MM.1S (cell line): ENCODE data around the gene SHFL.

Source experiments
- DNase-seq: peaks from one replicate; pipeline ENCODE4 v3.0.0-alpha.2; 2015
- H2AFZ ChIP-seq: fragments of 300-600 bp; sonication (generic); 2 replicates; pipeline ENCODE4 v1.6.0; 2016; ENCODE audit warnings: antibody characterized with exemption, low read length
- H3F3A ChIP-seq: fragments of 300-600 bp; sonication (generic); 2 replicates; pipeline ENCODE4 v1.6.1; 2016; ENCODE audit warnings: mild to moderate bottlenecking, antibody characterized with exemption, low read length, moderate library complexity, mixed read lengths; ENCODE audit not compliant: insufficient read depth
- H3K27ac ChIP-seq: fragments of 300-600 bp; sonication (generic); 2 replicates; pipeline ENCODE4 v1.5.1; 2016; ENCODE audit warnings: mild to moderate bottlenecking, low read length
- H3K27me3 ChIP-seq: fragments of 300-600 bp; sonication (generic); replicated peaks from 2 replicates; pipeline ENCODE4 v1.6.0; 2016; ENCODE audit warnings: low read length; ENCODE audit not compliant: insufficient read depth
- H3K36me3 ChIP-seq: fragments of 300-600 bp; sonication (generic); replicated peaks from 2 replicates; pipeline ENCODE4 v1.6.1; 2016; ENCODE audit warnings: mild to moderate bottlenecking, low read length, mixed read lengths; ENCODE audit not compliant: insufficient read depth
- H3K4me1 ChIP-seq: fragments of 300-600 bp; sonication (generic); 2 replicates; pipeline ENCODE4 v1.6.1; 2016; ENCODE audit warnings: low read length, mixed read lengths
- H3K4me2 ChIP-seq: fragments of 300-600 bp; sonication (generic); 2 replicates; pipeline ENCODE4 v1.6.0; 2016; ENCODE audit warnings: low read depth, low read length
- H3K4me3 ChIP-seq: fragments of 300-600 bp; sonication (generic); 2 replicates; pipeline ENCODE4 v1.5.1; 2016; ENCODE audit warnings: low read length, mixed read lengths
- H3K79me2 ChIP-seq: fragments of 300-600 bp; sonication (generic); 2 replicates; pipeline ENCODE4 v1.6.1; 2016; ENCODE audit warnings: mixed run types, low read length, mixed read lengths
- H3K9ac ChIP-seq: fragments of 300-600 bp; sonication (generic); 2 replicates; pipeline ENCODE4 v1.6.1; 2016; ENCODE audit warnings: low read length, mixed read lengths
- H3K9me2 ChIP-seq: fragments of 300-600 bp; sonication (generic); replicated peaks from 2 replicates; pipeline ENCODE4 v1.6.1; 2016; ENCODE audit warnings: mild to moderate bottlenecking, low read length, mixed read lengths; ENCODE audit not compliant: insufficient read depth
- H3K9me3 ChIP-seq: fragments of 300-600 bp; sonication (generic); replicated peaks from 2 replicates; pipeline ENCODE4 v1.6.1; 2016; ENCODE audit warnings: mild to moderate bottlenecking, low read length, mixed read lengths; ENCODE audit not compliant: insufficient read depth
- H4K20me1 ChIP-seq: fragments of 300-600 bp; sonication (generic); 2 replicates; pipeline ENCODE4 v1.6.1; 2016; ENCODE audit warnings: mild to moderate bottlenecking, low read length, moderate library complexity, mixed read lengths; ENCODE audit not compliant: insufficient read depth
- CTCF ChIP-seq: fragments of 300-600 bp; sonication (generic); IDR thresholded peaks from 2 replicates; pipeline ENCODE4 v1.5.1; 2016; ENCODE audit warnings: antibody characterized with exemption, low read length, mixed read lengths
- EZH2 ChIP-seq: fragments of 300-600 bp; sonication (generic); optimal IDR thresholded peaks from 2 replicates; pipeline ENCODE3; 2017; ENCODE audit warnings: low read depth, mild to moderate bottlenecking, antibody characterized with exemption, low read length, mixed read lengths
- EZH2phosphoT487 ChIP-seq: fragments of 300-600 bp; sonication (generic); IDR thresholded peaks from 2 replicates; pipeline ENCODE4 v1.6.1; 2018; ENCODE audit warnings: antibody characterized with exemption, low read length

The SHFL gene

GRCh38 chr19:10141479-10141878 lies 55.4 kb downstream of the SHFL start:
- Histone ChIP-seq H3F3A (no peaks in the 10 kb centered on the region), H2AFZ (no peak overlapping the region), H3K4me2 (no peak overlapping the region), H3K27me3 (no peaks in the 10 kb centered on the region), H4K20me1 (no peaks in the 10 kb centered on the region), H3K9me2 (no peaks in the 10 kb centered on the region), H3K4me1 (no peaks in the 10 kb centered on the region), H3K36me3 (peaks cover 31% of the 10 kb centered on the region), H3K4me3 (no peak overlapping the region), H3K27ac (no peak overlapping the region), H3K79me2 (peaks cover 40% of the 10 kb centered on the region), H3K9me3 (no peaks in the 10 kb centered on the region), H3K9ac (no peak overlapping the region)
- DNase-seq: no peak
- TF ChIP-seq CTCF (no peak), EZH2 (no peak), EZH2phosphoT487 (no peak)

- no peak overlapping the region for H3K9ac ChIP-seq
- H3F3A ChIP-seq: no peaks in the 10 kb centered on the region
- no peaks in the 10 kb centered on the region for H3K4me1 ChIP-seq
- H2AFZ ChIP-seq: no peak overlapping the region
- peaks cover 36% of the 10 kb centered on the region for H3K36me3 ChIP-seq
- no peaks in the 10 kb centered on the region for H3K27me3 ChIP-seq
- H3K79me2 ChIP-seq: peaks cover 43% of the 10 kb centered on the region
- H4K20me1 ChIP-seq: no peaks in the 10 kb centered on the region
- no peaks in the 10 kb centered on the region for H3K9me3 ChIP-seq
- H3K4me3 ChIP-seq: no peak overlapping the region
- no peaks in the 10 kb centered on the region for H3K9me2 ChIP-seq
- no peak for TF ChIP-seq EZH2phosphoT487
- TF ChIP-seq EZH2: no peak
- DNase-seq: no peak
- H3K4me2 ChIP-seq: no peak overlapping the region
- H3K27ac ChIP-seq: no peak overlapping the region
These were observed 55.9 kb downstream of the SHFL start for GRCh38 chr19:10141973-10142372.
